Liver (tissue), 9 donors: ENCODE data around the gene CYP1A2. TPM values are rescaled to one million over a fixed set of nuclear protein-coding genes. Genes with fewer than 3 reads are reported as not detected.

Source experiments
- DNase-seq: peaks from one replicate; pipeline ENCODE4 v3.0.0-alpha.2; 2017; ENCODE audit warnings: low spot score
- H3K27ac ChIP-seq, 2 donors: one replicate each; pipeline ENCODE4 v1.7.0; 2013; ENCODE audit warnings: inconsistent platforms in 2 of 2, low read length in 2 of 2, control low read depth in 1 of 2, low read depth in 1 of 2, mild to moderate bottlenecking in 1 of 2
- H3K27me3 ChIP-seq, 4 donors: one replicate each; pipeline versions ENCODE4 v1.6.1 to v1.7.0; 2013; ENCODE audit warnings: low read length in 3 of 4, inconsistent platforms in 1 of 4, mild to moderate bottlenecking in 1 of 4, moderate library complexity in 1 of 4; ENCODE audit not compliant: control insufficient read depth in 4 of 4, insufficient read depth in 4 of 4
- H3K36me3 ChIP-seq, 4 donors: one replicate each; pipeline versions ENCODE4 v1.6.1 to v1.7.0; 2013; ENCODE audit warnings: low read length in 3 of 4, mild to moderate bottlenecking in 3 of 4, low read depth in 1 of 4, moderate library complexity in 1 of 4; ENCODE audit not compliant: control insufficient read depth in 4 of 4, insufficient read depth in 3 of 4
- H3K4me1 ChIP-seq, 4 donors: one replicate each; pipeline versions ENCODE4 v1.6.1 to v1.7.0; 2013; ENCODE audit warnings: low read length in 3 of 4, mild to moderate bottlenecking in 3 of 4, moderate library complexity in 1 of 4; ENCODE audit not compliant: control insufficient read depth in 4 of 4, insufficient read depth in 4 of 4
- H3K4me3 ChIP-seq, 3 donors: one replicate each; pipeline versions ENCODE4 v1.6.1 to v1.7.0; 2013; ENCODE audit warnings: low read length in 3 of 3, control low read depth in 1 of 3, low read depth in 1 of 3, mild to moderate bottlenecking in 1 of 3
- H3K9ac ChIP-seq, 2 donors: one replicate each; pipeline ENCODE4 v1.7.0; 2013; ENCODE audit warnings: low read length in 2 of 2, mild to moderate bottlenecking in 2 of 2, moderate library complexity in 2 of 2, control low read depth in 1 of 2, low read depth in 1 of 2
- H3K9me3 ChIP-seq, 4 donors: one replicate each; pipeline versions ENCODE4 v1.6.1 to v1.7.0; 2013; ENCODE audit warnings: low read length in 3 of 4; ENCODE audit not compliant: control insufficient read depth in 4 of 4
- ATF3 ChIP-seq: IDR thresholded peaks from 2 replicates; pipeline ENCODE4 v1.6.1; 2016; ENCODE audit warnings: antibody characterized with exemption
- CTCF ChIP-seq: fragments of 150-350 bp; IDR thresholded peaks from 2 replicates; pipeline ENCODE4 v1.5.1; 2017; ENCODE audit warnings: improper control_type of control experiment, low read depth, low read length; ENCODE audit not compliant: missing input control
- GABPA ChIP-seq, 2 donors: IDR thresholded peaks in 1 of 2; conservative IDR thresholded peaks in 1 of 2; 2 replicates each; pipeline ENCODE4 v1.6.1; 2016; ENCODE audit warnings: antibody characterized with exemption in 2 of 2, mild to moderate bottlenecking in 1 of 2, moderate library complexity in 1 of 2
- HNF4A ChIP-seq, 2 donors: conservative IDR thresholded peaks; 2 replicates each; pipeline ENCODE4 v1.6.1; 2016; ENCODE audit warnings: antibody characterized with exemption in 2 of 2, mild to moderate bottlenecking in 2 of 2
- HNF4G ChIP-seq: IDR thresholded peaks from 2 replicates; pipeline ENCODE4 v1.6.1; 2016; ENCODE audit warnings: antibody characterized with exemption
- JUND ChIP-seq, 2 donors: IDR thresholded peaks; 2 replicates each; pipeline ENCODE4 v1.6.1; 2016; ENCODE audit warnings: antibody characterized with exemption in 2 of 2
- MAX ChIP-seq: IDR thresholded peaks from 2 replicates; pipeline ENCODE4 v1.6.1; 2016; ENCODE audit warnings: antibody characterized with exemption
- NR2F2 ChIP-seq: IDR thresholded peaks from 2 replicates; pipeline ENCODE4 v1.6.1; 2016; ENCODE audit warnings: antibody characterized with exemption
- RAD21 ChIP-seq, 2 donors: IDR thresholded peaks; 2 replicates each; pipeline ENCODE4 v1.6.1; 2016; ENCODE audit warnings: antibody characterized with exemption in 2 of 2, mild to moderate bottlenecking in 2 of 2
- REST ChIP-seq: IDR thresholded peaks from 2 replicates; pipeline ENCODE4 v1.6.1; 2016; ENCODE audit warnings: antibody characterized with exemption, mild to moderate bottlenecking
- SP1 ChIP-seq: IDR thresholded peaks from 2 replicates; pipeline ENCODE4 v1.6.1; 2018; ENCODE audit warnings: antibody characterized with exemption, mild to moderate bottlenecking
- TAF1 ChIP-seq: conservative IDR thresholded peaks from 2 replicates; pipeline ENCODE4 v1.6.1; 2016; ENCODE audit warnings: antibody characterized with exemption, mild to moderate bottlenecking
- ZBTB33 ChIP-seq: IDR thresholded peaks from 2 replicates; pipeline ENCODE4 v1.6.1; 2016; ENCODE audit warnings: antibody characterized with exemption
- WGBS: extraction: QIAGEN DNeasy Blood & Tissue Kit; methylation state at CpG from one replicate; pipeline ENCODE4 v1.1.7; 2013; 5-methylcytosine and 5-hydroxymethylcytosine counted together
- polyA plus RNA-seq, 2 donors: library from polyadenylated mRNA; stranded (reverse) in 1 of 2; unstranded in 1 of 2; fragments of 200-250 nt in 1 of 2; fragments of >200 nt in 1 of 2; fragmentation: Nextera tagmentation in 1 of 2; extraction: Ambion mirVana in 1 of 2; gene quantifications; one replicate each; pipeline versions ENCODE4 v1.2.1 to v1.2.3, GENCODE V29; 2013 to 2015
- total RNA-seq, 2 donors: library from RNA; depleted of rRNA; stranded (reverse); fragments of >200 nt; gene quantifications; one replicate each; pipeline ENCODE4 v1.2.3, GENCODE V29; 2014
- donor health status: healthy.
- donor health status: healthy.
- donor health status: healthy.
- donor health status: healthy.
- donor health status: healthy.

CYP1A2 gene
- total and polyA plus RNA-seq, 4 donors = 21.8 to 32.5 (median 31.7) TPM; not detected in 1

- no peak overlapping the region for H3K9ac ChIP-seq
- 67% methylated on average over 3 of the region's 3 CpGs for WGBS
- TF ChIP-seq REST = no peak
- no peak for TF ChIP-seq NR2F2
- TF ChIP-seq ATF3 = no peak
- no peak for TF ChIP-seq MAX
- no peak for TF ChIP-seq RAD21 (IDR thresholded peaks at IDR 0.05)
- no peak for TF ChIP-seq ZBTB33
- TF ChIP-seq SP1 = no peak
- no peak overlapping the region for H3K4me3 ChIP-seq
- H3K36me3 ChIP-seq = no peaks in the 10 kb centered on the region
- DNase-seq = no peak
- no peaks in the 10 kb centered on the region for H3K27me3 ChIP-seq
- H3K27ac ChIP-seq = no peak overlapping the region
- no peaks in the 10 kb centered on the region for H3K4me1 ChIP-seq
- H3K9me3 ChIP-seq = no peaks in the 10 kb centered on the region
Observed at GRCh38 chr15:74709892-74710291, 38.8 kb upstream of the CYP1A2 start.

- Histone ChIP-seq H3K27me3 (no peaks in the 10 kb centered on the region), H3K9me3 (no peaks in the 10 kb centered on the region), H3K4me3 (no peak overlapping the region), H3K9ac (no peak overlapping the region), H3K27ac (no peak overlapping the region), H3K36me3 (no peaks in the 10 kb centered on the region), H3K4me1 (no peaks in the 10 kb centered on the region)
- DNase-seq = no peak
- no peak for TF ChIP-seq ZBTB33
- no peak for TF ChIP-seq MAX
- no peak for TF ChIP-seq ATF3
- TF ChIP-seq HNF4G = no peak
- TF ChIP-seq CTCF = no peak
- TF ChIP-seq SP1 = no peak
- TF ChIP-seq HNF4A (conservative IDR thresholded peaks at IDR 0.05) = no peak
- TF ChIP-seq TAF1 = no peak
- no peak for TF ChIP-seq JUND (IDR thresholded peaks at IDR 0.05)
- TF ChIP-seq GABPA (IDR thresholded peaks at IDR 0.05 in 1 of 2, conservative IDR thresholded peaks at IDR 0.05 in 1 of 2) = no peak
- no peak for TF ChIP-seq NR2F2
- no peak for TF ChIP-seq RAD21 (IDR thresholded peaks at IDR 0.05)
- WGBS = 63% methylated on average over 3 of the region's 3 CpGs
Observed at GRCh38 chr15:74710319-74711094, 38.1 kb upstream of the CYP1A2 start.
